Activated naive CD4-positive, alpha-beta T cell (primary cell): ENCODE measurements around the gene RNMT.
A peak's percentile ranks its signal among the peaks of the same experiment; 100 is the strongest.

Source experiments
- DNase-seq, 4 experiments: peaks; one replicate each; lab custom pipeline; 2025; lab: John Stamatoyannopoulos, UW

The RNMT gene

GRCh38 chr18:13811993-13812392 is 85.5 kb downstream of the RNMT start:
- no peak for DNase-seq

DNA sequence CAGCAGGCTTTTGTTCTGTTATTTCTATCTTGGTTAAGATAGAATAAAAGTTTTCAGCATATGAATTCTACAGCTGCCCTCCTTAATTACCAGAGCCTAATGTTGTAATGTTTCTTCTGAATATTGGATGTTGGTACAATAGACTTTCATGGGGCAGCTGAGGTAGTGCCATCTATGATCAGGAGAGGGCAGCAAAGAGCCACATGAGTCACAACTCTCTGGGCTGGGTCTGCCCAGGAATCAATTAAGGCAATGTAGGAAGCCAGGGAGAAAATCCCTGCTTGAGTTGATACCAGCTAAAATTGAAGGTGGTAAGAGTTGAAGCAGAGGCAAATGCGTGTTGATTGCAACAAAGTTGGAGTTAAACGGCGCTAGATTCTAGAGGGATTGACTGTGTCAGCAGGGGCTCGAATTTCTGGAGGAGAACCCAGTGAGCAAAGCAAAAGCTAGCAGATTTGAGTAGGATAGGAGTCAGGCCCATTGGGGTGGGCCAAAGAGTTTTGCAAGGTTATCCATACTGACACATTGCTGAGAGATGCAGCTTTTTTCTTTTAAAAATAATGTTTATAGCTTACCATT is 86.9 kb downstream of the RNMT start:
- DNase-seq: peak in 3 of 4 experiments; percentile 13 to 42 (median 22)
